Bronchial epithelial cell (primary cell): Measurements from ENCODE around the gene PARVB. TPM values are rescaled to one million over a fixed set of nuclear protein-coding genes. Genes with fewer than 3 reads are reported as not detected.

Experiments
- DNase-seq: peaks from one replicate; pipeline ENCODE4 v3.0.0-alpha.2; 2010; ENCODE audit warnings: low read depth
- FAIRE-seq: peaks from 2 replicates; lab custom pipeline; 2011; peaks lifted over from hg19 to GRCh38; lab: Jason Lieb, UNC
- H3K27me3 ChIP-seq: 2 replicates; pipeline ENCODE4 v1.5.1; 2011; ENCODE audit warnings: low read length; ENCODE audit not compliant: control insufficient read depth, insufficient read depth
- H3K36me3 ChIP-seq: 2 replicates; pipeline ENCODE4 v1.5.1; 2011; ENCODE audit warnings: low read length; ENCODE audit not compliant: control insufficient read depth, insufficient read depth
- H3K4me3 ChIP-seq: 2 replicates; pipeline ENCODE4 v1.5.1; 2011; ENCODE audit warnings: mild to moderate bottlenecking, low read depth, low read length, control low read depth
- total RNA-seq: library from RNA; depleted of rRNA; stranded (reverse); fragments of >200 nt; gene quantifications from 2 replicates; pipeline ENCODE4 v1.2.1, GENCODE V29; 2014
- TF ChIP-seq, protein P1 (sequence below): IDR thresholded peaks from 2 replicates; pipeline ENCODE4 v1.5.1; 2011; ENCODE audit warnings: mild to moderate bottlenecking, moderate library complexity, low read length, control low read depth, inconsistent platforms; ENCODE audit not compliant: insufficient read depth, severe bottlenecking

PARVB gene, protein sequence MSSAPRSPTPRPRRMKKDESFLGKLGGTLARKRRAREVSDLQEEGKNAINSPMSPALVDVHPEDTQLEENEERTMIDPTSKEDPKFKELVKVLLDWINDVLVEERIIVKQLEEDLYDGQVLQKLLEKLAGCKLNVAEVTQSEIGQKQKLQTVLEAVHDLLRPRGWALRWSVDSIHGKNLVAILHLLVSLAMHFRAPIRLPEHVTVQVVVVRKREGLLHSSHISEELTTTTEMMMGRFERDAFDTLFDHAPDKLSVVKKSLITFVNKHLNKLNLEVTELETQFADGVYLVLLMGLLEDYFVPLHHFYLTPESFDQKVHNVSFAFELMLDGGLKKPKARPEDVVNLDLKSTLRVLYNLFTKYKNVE
- 3.4 and 6.0 TPM in 2 replicates for total RNA-seq

DNA sequence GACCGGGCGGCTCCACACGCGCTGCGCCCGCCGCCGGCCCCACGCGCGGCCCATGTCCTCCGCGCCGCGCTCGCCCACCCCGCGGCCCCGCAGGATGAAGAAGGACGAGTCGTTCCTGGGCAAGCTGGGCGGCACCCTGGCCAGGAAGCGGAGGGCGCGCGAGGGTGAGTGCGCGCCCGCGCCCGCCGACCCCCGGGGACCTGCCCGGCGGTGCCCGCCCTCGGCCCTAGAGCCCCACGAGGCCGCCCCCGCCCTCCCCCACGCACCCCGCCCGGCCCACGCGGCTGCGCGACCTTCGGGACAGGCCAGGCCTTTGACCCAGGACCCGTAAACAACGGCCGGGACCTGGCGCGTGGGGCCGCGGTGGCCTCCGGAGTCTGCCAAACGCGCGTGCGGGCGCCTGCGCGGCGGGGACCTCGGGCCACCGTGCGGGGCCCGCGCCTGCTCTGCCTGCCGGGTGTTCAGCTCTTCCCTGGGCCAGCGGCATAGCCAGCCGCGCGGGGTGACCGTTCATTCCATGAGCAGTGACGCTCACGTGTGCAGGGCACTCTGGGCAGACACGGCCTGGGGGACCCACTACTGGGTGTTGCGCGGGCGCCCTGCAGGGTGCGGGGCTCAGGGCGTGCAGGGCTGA lies at the start of gene PARVB:
TSS of gene PARVB (plus strand) at position 15 of the 634 bp plus-strand sequence. CDS start at position 53, 38 bp downstream.
- no peaks in the 10 kb centered on the region for H3K36me3 ChIP-seq
- H3K4me3 ChIP-seq = peak within 1 kb of the TSS; percentile 54
- TF ChIP-seq, protein P1, sequence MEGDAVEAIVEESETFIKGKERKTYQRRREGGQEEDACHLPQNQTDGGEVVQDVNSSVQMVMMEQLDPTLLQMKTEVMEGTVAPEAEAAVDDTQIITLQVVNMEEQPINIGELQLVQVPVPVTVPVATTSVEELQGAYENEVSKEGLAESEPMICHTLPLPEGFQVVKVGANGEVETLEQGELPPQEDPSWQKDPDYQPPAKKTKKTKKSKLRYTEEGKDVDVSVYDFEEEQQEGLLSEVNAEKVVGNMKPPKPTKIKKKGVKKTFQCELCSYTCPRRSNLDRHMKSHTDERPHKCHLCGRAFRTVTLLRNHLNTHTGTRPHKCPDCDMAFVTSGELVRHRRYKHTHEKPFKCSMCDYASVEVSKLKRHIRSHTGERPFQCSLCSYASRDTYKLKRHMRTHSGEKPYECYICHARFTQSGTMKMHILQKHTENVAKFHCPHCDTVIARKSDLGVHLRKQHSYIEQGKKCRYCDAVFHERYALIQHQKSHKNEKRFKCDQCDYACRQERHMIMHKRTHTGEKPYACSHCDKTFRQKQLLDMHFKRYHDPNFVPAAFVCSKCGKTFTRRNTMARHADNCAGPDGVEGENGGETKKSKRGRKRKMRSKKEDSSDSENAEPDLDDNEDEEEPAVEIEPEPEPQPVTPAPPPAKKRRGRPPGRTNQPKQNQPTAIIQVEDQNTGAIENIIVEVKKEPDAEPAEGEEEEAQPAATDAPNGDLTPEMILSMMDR = no peak
- no peaks in the 10 kb centered on the region for H3K27me3 ChIP-seq
- DNase-seq = no peak
- no peak for FAIRE-seq

- no peaks in the 10 kb centered on the region for H3K27me3 ChIP-seq
- DNase-seq (no peak), FAIRE-seq (peak; percentile 23)
- TF ChIP-seq, protein P1 = no peak
- H3K4me3 ChIP-seq = no peak overlapping the region
- peaks cover 31% of the 10 kb centered on the region for H3K36me3 ChIP-seq
Measured at GRCh38 chr22:43975041-43975440, 49.1 kb upstream of the PARVB start.

DNA sequence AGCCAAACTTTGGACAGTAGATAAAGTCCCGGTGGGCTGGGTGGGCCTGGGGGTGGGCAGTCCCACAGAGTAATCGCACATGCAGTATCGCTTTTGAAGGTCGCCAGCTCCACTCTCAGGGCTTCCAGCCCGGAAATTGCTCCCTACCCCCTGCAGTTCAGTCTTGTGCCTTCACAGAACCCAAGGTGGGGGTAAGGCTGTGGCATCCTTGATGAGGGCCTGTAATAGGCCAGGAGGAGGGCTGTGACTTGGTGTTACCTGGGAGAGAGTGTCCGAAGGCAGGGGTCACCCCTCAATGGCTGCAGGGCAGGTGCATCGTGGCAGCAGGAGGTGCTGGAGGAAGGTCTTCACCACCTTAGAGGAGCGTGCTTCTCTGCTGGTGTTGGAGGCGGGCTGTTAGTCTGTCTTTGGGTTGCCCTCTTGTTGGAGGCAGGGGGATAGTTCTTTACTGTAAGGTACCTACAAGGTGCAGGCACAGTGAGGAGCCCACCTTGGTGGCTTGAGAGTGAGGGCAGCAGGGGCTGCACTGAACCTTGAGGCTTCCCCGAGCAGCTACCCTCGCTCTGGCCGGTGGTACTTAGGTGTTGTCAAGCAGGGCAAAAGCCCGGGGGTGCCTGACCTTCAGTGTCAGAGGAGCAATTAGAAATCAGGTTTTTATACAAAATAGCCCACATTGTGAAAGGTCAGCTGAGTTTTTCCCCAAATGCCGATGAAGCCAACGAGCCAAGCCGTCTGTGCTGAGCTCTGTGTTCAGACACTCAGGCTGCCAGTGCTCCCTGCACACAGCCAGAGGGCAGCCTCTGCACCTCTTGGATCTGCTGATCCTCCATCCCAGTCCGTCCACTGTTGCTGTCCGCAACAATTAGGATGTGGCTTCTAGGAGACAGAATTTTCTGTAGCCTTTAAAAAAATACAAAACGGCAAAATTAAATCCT lies 47.0 kb upstream of the PARVB start:
- no peak for FAIRE-seq
- no peak for DNase-seq

GRCh38 chr22:43978558-43978957 lies 45.5 kb upstream of the PARVB start:
- DNase-seq (no peak), FAIRE-seq (no peak)
- no peak overlapping the region for H3K4me3 ChIP-seq
- peaks cover 30% of the 10 kb centered on the region for H3K36me3 ChIP-seq
- TF ChIP-seq, protein P1 = no peak
- H3K27me3 ChIP-seq = no peaks in the 10 kb centered on the region

More for the DNA sequence above, 47.0 kb upstream of the PARVB start:
- TF ChIP-seq, protein P1 = no peak
- no peak overlapping the region for H3K4me3 ChIP-seq
- H3K27me3 ChIP-seq = no peaks in the 10 kb centered on the region
- H3K36me3 ChIP-seq = peaks cover 35% of the 10 kb centered on the region

GRCh38 chr22:43980579-43980978 lies 43.5 kb upstream of the PARVB start:
- FAIRE-seq = no peak
- Histone ChIP-seq H3K36me3 (peaks cover 31% of the 10 kb centered on the region), H3K27me3 (no peaks in the 10 kb centered on the region), H3K4me3 (no peak overlapping the region)
- DNase-seq = no peak
- TF ChIP-seq, protein P1 = no peak
